Stomach (tissue), 4 donors: Measurements from ENCODE around the gene TMEM225B.

Source experiments
- POLR2A ChIP-seq, 4 donors: fragments of 450-650 bp; IDR thresholded peaks; one replicate each; pipeline ENCODE4 v1.6.1; 2016; ENCODE audit warnings: antibody characterized with exemption in 4 of 4, control low read depth in 2 of 4, mild to moderate bottlenecking in 1 of 4, moderate library complexity in 1 of 4
- TF ChIP-seq, protein P1 (sequence below), 7 experiments: fragments of 450-650 bp in 4 of 7; fragments of 200-600 bp in 3 of 7; sonication (generic) in 3 of 7; IDR thresholded peaks; one replicate each; pipeline ENCODE4 v1.5.1; 2016 to 2019; ENCODE audit warnings: antibody characterized with exemption in 7 of 7, control low read depth in 2 of 7, mild to moderate bottlenecking in 1 of 7

DNA sequence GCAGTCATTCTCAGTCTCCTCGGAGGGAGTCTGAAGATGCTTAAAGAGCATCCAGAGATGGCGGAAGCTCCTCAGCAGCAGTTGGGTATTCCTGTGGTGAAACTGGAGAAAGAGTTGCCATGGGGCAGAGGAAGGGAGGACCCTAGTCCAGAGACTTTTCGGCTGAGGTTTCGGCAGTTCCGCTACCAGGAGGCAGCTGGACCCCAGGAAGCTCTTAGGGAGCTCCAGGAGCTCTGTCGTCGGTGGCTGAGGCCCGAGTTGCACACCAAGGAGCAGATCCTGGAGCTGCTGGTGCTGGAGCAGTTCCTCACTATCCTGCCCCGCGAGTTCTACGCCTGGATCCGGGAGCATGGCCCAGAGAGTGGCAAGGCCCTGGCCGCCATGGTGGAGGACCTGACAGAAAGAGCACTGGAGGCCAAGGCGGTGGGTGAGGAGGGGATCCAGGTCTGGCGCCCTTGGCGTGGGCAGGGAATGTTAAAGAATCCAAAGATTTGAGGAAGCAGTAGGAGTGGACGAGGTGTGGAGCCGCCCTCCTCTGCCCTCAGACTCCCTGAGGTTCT lies 21.6 kb downstream of the TMEM225B start:
- TF ChIP-seq, protein P1, sequence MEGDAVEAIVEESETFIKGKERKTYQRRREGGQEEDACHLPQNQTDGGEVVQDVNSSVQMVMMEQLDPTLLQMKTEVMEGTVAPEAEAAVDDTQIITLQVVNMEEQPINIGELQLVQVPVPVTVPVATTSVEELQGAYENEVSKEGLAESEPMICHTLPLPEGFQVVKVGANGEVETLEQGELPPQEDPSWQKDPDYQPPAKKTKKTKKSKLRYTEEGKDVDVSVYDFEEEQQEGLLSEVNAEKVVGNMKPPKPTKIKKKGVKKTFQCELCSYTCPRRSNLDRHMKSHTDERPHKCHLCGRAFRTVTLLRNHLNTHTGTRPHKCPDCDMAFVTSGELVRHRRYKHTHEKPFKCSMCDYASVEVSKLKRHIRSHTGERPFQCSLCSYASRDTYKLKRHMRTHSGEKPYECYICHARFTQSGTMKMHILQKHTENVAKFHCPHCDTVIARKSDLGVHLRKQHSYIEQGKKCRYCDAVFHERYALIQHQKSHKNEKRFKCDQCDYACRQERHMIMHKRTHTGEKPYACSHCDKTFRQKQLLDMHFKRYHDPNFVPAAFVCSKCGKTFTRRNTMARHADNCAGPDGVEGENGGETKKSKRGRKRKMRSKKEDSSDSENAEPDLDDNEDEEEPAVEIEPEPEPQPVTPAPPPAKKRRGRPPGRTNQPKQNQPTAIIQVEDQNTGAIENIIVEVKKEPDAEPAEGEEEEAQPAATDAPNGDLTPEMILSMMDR (IDR thresholded peaks at IDR 0.05): no peak
- no peak for TF ChIP-seq POLR2A (IDR thresholded peaks at IDR 0.05)
